HUES48 (cell line): ENCODE data around the gene NBPF4.
"Not testable (repeated sequence)": the region's sequence is repeated elsewhere in the genome, so short reads cannot be mapped to it uniquely, and the experiment has no call there.

Experiments used
- H3K27ac ChIP-seq: one replicate; pipeline ENCODE4 v1.7.0; 2013; ENCODE audit warnings: low read depth, low read length, inconsistent platforms
- H3K27me3 ChIP-seq: 2 replicates; pipeline ENCODE4 v1.6.1; 2013; ENCODE audit warnings: mild to moderate bottlenecking, low read length; ENCODE audit not compliant: control insufficient read depth, insufficient read depth
- H3K36me3 ChIP-seq: 2 replicates; pipeline ENCODE4 v1.6.1; 2013; ENCODE audit warnings: low read length; ENCODE audit not compliant: control insufficient read depth, insufficient read depth
- H3K4me1 ChIP-seq: 2 replicates; pipeline ENCODE4 v1.6.1; 2013; ENCODE audit warnings: mild to moderate bottlenecking, low read length; ENCODE audit not compliant: control insufficient read depth, insufficient read depth
- H3K4me3 ChIP-seq: 2 replicates; pipeline ENCODE4 v1.5.1; 2013; ENCODE audit warnings: mild to moderate bottlenecking, low read depth, low read length
- H3K9ac ChIP-seq: 2 replicates; pipeline ENCODE4 v1.6.1; 2013; ENCODE audit warnings: mild to moderate bottlenecking, low read depth, low read length, moderate library complexity
- H3K9me3 ChIP-seq: 2 replicates; pipeline ENCODE4 v1.6.1; 2013; ENCODE audit warnings: low read length; ENCODE audit not compliant: control insufficient read depth, insufficient read depth

NBPF4 gene

GRCh38 chr1:108209456-108210108 lies 34.3 kb downstream of the NBPF4 start:
- Histone ChIP-seq H3K9ac (no peak overlapping the region), H3K9me3 (no peaks in the 10 kb centered on the region), H3K4me1 (no peaks in the 10 kb centered on the region; the same call in 1 of the 2 replicates), H3K36me3 (no peaks in the 10 kb centered on the region), H3K27me3 (no peaks in the 10 kb centered on the region), H3K4me3 (no peak overlapping the region), H3K27ac (no peak overlapping the region)

- Histone ChIP-seq H3K4me1 (no peaks in the 10 kb centered on the region; the same call in 1 of the 2 replicates), H3K27me3 (no peaks in the 10 kb centered on the region), H3K27ac (no peak overlapping the region), H3K36me3 (no peaks in the 10 kb centered on the region), H3K4me3 (no peak overlapping the region), H3K9me3 (no peaks in the 10 kb centered on the region), H3K9ac (no peak overlapping the region)
Observed at GRCh38 chr1:108208724-108209446, 35.0 kb downstream of the NBPF4 start.

GRCh38 chr1:108203582-108203981 lies 40.3 kb downstream of the NBPF4 start:
- H3K4me3 ChIP-seq, H3K27me3 ChIP-seq, H3K27ac ChIP-seq, H3K9me3 ChIP-seq, H3K36me3 ChIP-seq, H3K9ac ChIP-seq: not testable (repeated sequence)
- peaks cover 10% of the 10 kb centered on the region; the same call in 1 of the 2 replicates for H3K4me1 ChIP-seq

DNA sequence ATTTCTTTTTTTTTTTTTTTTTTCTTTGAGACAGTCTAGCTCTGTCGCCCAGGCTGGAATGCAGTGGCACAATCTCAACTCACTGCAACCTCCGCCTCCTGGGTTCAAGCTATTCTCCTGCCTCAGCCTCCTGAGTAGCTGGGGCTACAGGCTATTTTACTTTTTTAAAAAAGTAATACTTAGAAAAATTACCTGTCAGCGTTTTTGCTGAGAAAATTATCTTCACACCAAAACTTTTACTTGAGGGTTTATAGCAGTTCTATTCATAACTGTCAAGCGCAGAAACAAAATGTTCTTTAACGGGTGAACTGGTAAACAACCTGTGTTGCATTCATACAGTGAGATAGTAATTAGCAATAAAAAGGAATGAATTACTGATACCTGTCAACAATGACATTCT lies 42.2 kb downstream of the NBPF4 start:
- no peak overlapping the region for H3K27ac ChIP-seq
- H3K4me1 ChIP-seq: peaks cover 19% of the 10 kb centered on the region; the same call in 1 of the 2 replicates
- H3K27me3 ChIP-seq: peaks cover 5% of the 10 kb centered on the region; the same call in 1 of the 2 replicates
- no peak overlapping the region for H3K4me3 ChIP-seq
- H3K36me3 ChIP-seq: peaks cover 10% of the 10 kb centered on the region
- H3K9ac ChIP-seq: no peak overlapping the region
- no peaks in the 10 kb centered on the region for H3K9me3 ChIP-seq

- peaks cover 19% of the 10 kb centered on the region; the same call in 1 of the 2 replicates for H3K4me1 ChIP-seq
- H3K36me3 ChIP-seq: peaks cover 11% of the 10 kb centered on the region
- peak overlapping the region; percentile 61 for H3K27ac ChIP-seq
- H3K9ac ChIP-seq: peak overlapping the region; percentile 91
- H3K27me3 ChIP-seq: peaks cover 5% of the 10 kb centered on the region; the same call in 1 of the 2 replicates
- peak overlapping the region; percentile 98 for H3K4me3 ChIP-seq
- H3K9me3 ChIP-seq: no peaks in the 10 kb centered on the region
Observed at GRCh38 chr1:108200687-108201051, 43.2 kb downstream of the NBPF4 start.

DNA sequence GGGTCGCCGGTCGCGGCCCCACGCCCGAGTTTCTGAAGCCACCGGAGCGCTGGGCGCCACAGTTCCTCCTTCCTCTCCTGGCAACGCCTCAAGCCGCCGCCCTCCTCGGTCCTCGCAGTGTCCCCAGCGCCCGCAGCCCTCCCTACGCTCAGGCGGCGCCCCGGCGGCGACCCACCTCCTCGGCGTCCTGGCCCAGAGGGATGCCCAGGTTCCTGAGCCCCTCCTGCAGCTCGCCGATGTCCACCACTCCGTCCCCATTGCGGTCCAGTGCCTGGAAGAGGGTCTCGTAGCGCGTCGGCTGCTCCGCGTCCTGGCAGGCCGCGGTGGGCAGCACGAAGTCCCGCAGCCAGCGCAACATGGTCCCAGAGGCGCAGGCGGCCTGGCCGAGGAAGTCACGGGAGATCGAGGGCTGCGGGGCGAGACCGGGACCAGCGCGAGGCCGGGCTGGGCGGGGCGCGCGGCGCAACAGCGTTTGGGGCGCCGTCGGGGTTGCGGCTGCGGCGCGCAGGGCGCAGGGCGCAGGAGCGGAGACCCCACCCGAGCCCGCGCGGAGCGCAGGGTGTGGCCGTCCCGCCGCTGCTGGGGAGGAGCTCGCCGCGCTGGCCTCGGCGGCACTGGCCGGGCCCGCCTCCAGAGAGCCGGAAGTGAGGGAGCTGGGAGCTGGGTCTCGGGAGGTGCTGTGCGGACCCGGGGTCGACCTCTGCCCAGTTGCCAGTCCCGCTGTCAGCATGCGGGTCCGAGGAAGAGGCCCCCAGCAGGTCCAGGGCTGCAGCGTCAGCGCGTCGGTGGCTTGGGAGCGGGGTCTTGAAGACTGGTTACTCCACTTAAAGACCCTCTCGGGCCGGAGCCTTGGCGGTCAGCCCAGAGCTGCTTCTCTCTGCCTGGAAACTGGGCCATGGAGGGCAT lies 43.8 kb downstream of the NBPF4 start, which contains the start of gene SLC25A24:
Gene SLC25A24 (minus strand): TSS at position 563 of the 906 bp plus-strand sequence. CDS start 205 bp downstream, at position 358.
- Histone ChIP-seq H3K9me3 (no peaks in the 10 kb centered on the region), H3K4me1 (peaks cover 19% of the 10 kb centered on the region; the same call in 1 of the 2 replicates), H3K36me3 (peaks cover 17% of the 10 kb centered on the region), H3K27ac (peak within 1 kb of the TSS; percentile 80), H3K27me3 (peaks cover 5% of the 10 kb centered on the region; the same call in 1 of the 2 replicates), H3K9ac (peak within 1 kb of the TSS; percentile 91), H3K4me3 (peak within 1 kb of the TSS; percentile 98)

- Histone ChIP-seq H3K36me3 (peaks cover 25% of the 10 kb centered on the region), H3K9ac (peak overlapping the region; percentile 91), H3K27me3 (peaks cover 5% of the 10 kb centered on the region; the same call in 1 of the 2 replicates), H3K4me1 (peaks cover 19% of the 10 kb centered on the region; the same call in 1 of the 2 replicates), H3K9me3 (no peaks in the 10 kb centered on the region), H3K27ac (peak overlapping the region; percentile 80), H3K4me3 (peak overlapping the region; percentile 98)
Observed at GRCh38 chr1:108199201-108199691, 44.6 kb downstream of the NBPF4 start.

- no peaks in the 10 kb centered on the region for H3K9me3 ChIP-seq
- H3K27ac ChIP-seq: no peak overlapping the region
- peaks cover 28% of the 10 kb centered on the region for H3K36me3 ChIP-seq
- H3K27me3 ChIP-seq: no peaks in the 10 kb centered on the region
- H3K4me3 ChIP-seq: no peak overlapping the region
- no peak overlapping the region for H3K9ac ChIP-seq
- H3K4me1 ChIP-seq: peaks cover 13% of the 10 kb centered on the region; the same call in 1 of the 2 replicates
Observed at GRCh38 chr1:108194051-108194450, 49.8 kb downstream of the NBPF4 start.

DNA sequence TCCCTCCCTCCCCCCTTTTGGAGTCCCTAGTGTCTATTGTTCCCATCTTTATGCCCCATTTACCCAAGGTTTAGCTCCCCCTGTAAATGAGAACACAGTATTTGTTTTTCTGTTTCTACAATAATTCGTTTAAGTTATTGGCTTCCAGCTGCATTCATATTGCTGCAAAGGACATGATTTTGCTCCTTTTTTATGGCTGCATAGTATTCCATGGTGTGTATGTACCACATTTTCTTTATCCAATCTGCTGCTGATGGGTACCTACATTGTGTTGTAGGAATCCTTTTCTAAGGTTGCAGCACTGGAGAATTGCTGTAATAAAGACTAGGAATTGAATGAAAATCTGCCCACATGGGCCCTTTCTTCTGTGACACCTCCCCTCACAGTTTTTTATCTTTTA lies 50.5 kb downstream of the NBPF4 start:
- Histone ChIP-seq H3K4me3 (no peak overlapping the region), H3K9me3 (no peaks in the 10 kb centered on the region), H3K27me3 (no peaks in the 10 kb centered on the region), H3K9ac (no peak overlapping the region), H3K36me3 (peaks cover 36% of the 10 kb centered on the region), H3K27ac (no peak overlapping the region), H3K4me1 (peaks cover 7% of the 10 kb centered on the region; the same call in 1 of the 2 replicates)

DNA sequence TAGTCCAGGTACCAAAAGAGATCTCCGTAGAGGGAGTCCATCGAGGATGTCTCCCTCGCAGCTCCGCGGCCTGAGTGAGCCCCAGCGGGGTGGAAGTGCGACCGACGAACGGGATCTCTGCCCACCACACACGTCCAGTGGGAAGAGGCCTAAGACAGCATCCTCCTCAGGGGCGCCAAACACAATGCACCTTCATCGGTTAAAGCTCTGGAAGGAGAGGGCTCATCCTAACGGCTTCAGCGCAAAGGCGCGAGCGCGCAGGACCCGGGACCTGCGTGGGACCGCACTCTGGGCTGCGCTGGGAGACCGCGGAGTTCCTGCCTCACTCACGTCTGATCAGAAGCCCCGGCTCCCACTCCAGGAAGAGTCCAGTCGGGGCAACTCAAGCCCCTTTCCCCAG lies 51.3 kb downstream of the NBPF4 start:
- Histone ChIP-seq H3K4me1 (0 out of 2 replicates have a peak, but pooled peaks cover 1% of the 10 kb centered on the region), H3K27ac (no peak overlapping the region), H3K4me3 (no peak overlapping the region), H3K9me3 (no peaks in the 10 kb centered on the region), H3K36me3 (peaks cover 33% of the 10 kb centered on the region), H3K27me3 (no peaks in the 10 kb centered on the region), H3K9ac (no peak overlapping the region)
